PC-3 (cell line): ENCODE results near the gene RPL13.

Experiments
- EZH2 ChIP-seq: fragments of 300-600 bp; sonication (generic); IDR thresholded peaks from one replicate; pipeline ENCODE4 v1.6.1; 2017; ENCODE audit warnings: antibody characterized with exemption, mild to moderate bottlenecking, low read length; ENCODE audit not compliant: unreplicated experiment
- EZH2phosphoT487 ChIP-seq: fragments of 300-600 bp; sonication (generic); IDR thresholded peaks from 2 replicates; pipeline ENCODE4 v1.6.1; 2018; ENCODE audit warnings: mild to moderate bottlenecking, antibody characterized with exemption, low read length, borderline replicate concordance
- TF ChIP-seq, protein P1 (sequence below): fragments of 300-600 bp; sonication (generic); conservative IDR thresholded peaks from 2 replicates; pipeline ENCODE4 v1.5.1; 2017; ENCODE audit warnings: antibody characterized with exemption, low read depth, mild to moderate bottlenecking, low read length

DNA sequence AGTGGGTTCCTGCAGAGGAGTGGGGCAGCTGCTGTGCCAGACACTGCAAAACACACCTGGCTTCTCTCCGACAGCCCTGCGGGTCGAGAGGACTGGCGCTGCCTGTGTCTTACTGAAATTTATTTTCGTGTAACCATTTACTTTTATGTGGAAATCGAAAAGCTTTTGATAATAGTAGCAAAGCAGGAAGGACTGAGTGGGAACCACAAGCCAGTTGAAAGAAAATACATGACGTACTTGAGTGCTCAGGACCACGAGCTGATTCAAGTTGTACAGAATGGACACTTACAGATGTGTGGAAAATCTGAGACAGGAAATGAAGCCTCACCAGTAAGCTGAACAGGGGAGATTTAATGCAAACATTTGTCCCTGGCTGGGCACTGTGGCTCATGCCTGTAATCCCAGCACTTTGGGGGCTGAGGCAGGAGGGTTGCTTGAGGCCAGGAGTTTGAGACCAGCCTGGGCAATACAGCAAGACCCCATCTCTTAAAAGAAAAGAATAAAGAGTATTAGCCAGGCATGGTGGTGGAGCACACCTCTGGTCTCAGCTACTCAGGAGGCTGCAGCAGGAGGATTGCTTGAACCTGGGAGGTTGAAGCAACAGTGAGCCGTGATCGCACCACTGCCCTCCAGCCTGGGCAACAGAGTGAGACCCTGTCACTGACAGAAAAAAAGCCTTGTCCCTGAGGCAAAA lies 11.3 kb upstream of the RPL13 start:
- TF ChIP-seq, protein P1, sequence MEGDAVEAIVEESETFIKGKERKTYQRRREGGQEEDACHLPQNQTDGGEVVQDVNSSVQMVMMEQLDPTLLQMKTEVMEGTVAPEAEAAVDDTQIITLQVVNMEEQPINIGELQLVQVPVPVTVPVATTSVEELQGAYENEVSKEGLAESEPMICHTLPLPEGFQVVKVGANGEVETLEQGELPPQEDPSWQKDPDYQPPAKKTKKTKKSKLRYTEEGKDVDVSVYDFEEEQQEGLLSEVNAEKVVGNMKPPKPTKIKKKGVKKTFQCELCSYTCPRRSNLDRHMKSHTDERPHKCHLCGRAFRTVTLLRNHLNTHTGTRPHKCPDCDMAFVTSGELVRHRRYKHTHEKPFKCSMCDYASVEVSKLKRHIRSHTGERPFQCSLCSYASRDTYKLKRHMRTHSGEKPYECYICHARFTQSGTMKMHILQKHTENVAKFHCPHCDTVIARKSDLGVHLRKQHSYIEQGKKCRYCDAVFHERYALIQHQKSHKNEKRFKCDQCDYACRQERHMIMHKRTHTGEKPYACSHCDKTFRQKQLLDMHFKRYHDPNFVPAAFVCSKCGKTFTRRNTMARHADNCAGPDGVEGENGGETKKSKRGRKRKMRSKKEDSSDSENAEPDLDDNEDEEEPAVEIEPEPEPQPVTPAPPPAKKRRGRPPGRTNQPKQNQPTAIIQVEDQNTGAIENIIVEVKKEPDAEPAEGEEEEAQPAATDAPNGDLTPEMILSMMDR, result no peak
- TF ChIP-seq EZH2 (no peak), EZH2phosphoT487 (no peak)
